ENCODE results near the gene MYCBP2.

The MYCBP2 gene

DNA sequence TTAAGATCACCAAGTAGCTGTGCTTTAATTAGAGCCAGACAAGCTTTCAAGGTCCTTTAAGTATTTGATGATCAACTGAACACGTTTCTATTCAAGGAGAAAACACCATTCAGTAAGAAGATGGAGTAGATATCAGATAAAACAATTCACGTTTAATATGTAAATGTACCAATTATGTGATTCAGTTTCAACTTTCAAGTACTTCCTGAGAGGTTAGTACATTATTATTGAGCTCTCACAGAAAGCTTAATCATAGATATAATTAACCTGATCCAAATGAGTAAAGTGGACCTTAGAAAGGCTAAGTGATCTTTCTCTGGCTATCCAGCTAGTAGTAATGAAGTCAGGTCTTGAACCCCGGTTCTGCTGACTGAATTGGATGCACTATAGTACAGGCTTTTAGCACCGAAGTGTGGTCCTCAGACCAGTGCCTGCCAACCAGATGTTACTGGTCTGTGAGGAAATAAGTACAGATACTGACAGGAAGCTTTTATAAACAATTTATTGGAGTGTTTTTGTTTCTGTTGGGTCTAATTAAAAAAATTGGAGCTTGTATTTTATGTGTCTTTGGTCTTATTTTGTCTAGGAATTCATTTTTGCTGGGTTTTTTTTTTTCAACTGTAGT is 324.8 kb downstream of the MYCBP2 start:
- FAIRE-seq = no peak
- no peak for DNase-seq (ENCODE audit: low spot score)

DNA sequence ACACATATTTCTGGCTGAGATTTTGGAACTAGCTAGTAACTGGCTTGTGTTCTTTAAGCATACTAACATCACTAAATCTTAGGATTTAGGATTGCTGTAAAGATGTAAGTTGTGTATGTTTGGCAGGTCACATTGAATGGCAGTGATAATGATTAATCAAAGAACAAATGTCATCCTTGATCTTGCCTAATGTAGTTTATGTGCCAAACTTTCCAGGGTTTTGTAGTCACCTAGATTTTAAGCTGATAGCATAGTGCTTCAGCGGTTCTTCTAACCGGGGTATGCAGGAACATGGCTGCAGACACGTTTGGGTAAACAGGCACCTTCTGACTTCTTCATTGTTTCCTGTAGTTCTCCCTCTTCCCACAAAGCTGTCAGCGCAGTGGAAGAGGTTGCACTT is 325.4 kb downstream of the MYCBP2 start:
- DNase-seq (ENCODE audit: low spot score) (no peak), FAIRE-seq (no peak)

DNA sequence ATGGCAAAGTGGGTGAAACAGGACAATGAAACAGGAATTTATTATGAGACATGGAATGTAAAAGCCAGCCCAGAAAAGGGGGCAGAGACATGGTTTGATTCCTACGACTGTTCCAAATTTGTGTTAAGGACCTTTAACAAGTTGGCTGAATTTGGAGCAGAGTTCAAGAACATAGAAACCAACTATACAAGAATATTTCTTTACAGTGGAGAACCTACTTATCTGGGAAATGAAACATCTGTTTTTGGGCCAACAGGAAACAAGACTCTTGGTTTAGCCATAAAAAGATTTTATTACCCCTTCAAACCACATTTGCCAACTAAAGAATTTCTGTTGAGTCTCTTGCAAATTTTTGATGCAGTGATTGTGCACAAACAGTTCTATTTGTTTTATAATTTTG is 326.4 kb downstream of the MYCBP2 start:
- no peak for FAIRE-seq

More for the DNA sequence above, 326.4 kb downstream of the MYCBP2 start:
- DNase-seq (ENCODE audit: low spot score) = no peak

All from RCC 7860 (cell line).